Transverse colon (tissue), 3 donors: ENCODE data around the gene AOAH.

Experiments
- CTCF ChIP-seq, 5 experiments: fragments of 200-600 bp in 3 of 5; fragments of 450-650 bp in 2 of 5; sonication (generic) in 3 of 5; IDR thresholded peaks; 1 replicate in 2 of 5; 2 replicates in 3 of 5; pipeline ENCODE4 v1.5.1; 2016 to 2017; ENCODE audit warnings: antibody characterized with exemption in 5 of 5, inconsistent platforms in 3 of 5, mild to moderate bottlenecking in 2 of 5, moderate library complexity in 1 of 5
- EP300 ChIP-seq: sonication (generic); formaldehyde crosslinking; IDR thresholded peaks from one replicate; pipeline ENCODE4 v1.6.1; 2017; ENCODE audit warnings: antibody characterized with exemption, low read depth
- POLR2A ChIP-seq: fragments of 450-650 bp; IDR thresholded peaks from one replicate; pipeline ENCODE4 v1.6.1; 2016; ENCODE audit warnings: antibody characterized with exemption, mild to moderate bottlenecking, moderate library complexity

- TF ChIP-seq CTCF (IDR thresholded peaks at IDR 0.05) = no peak
- TF ChIP-seq POLR2A = no peak
- TF ChIP-seq EP300 = no peak
Observed at GRCh38 chr7:36469236-36469635, 255.1 kb downstream of the AOAH start.
